ENCODE results near the gene TCP11L2. TPM values are rescaled to one million over a fixed set of nuclear protein-coding genes. Genes with fewer than 3 reads are reported as not detected.

TCP11L2 gene
- total RNA-seq = 10 to 100 TPM; 23.9 to 30.1 TPM

DNA sequence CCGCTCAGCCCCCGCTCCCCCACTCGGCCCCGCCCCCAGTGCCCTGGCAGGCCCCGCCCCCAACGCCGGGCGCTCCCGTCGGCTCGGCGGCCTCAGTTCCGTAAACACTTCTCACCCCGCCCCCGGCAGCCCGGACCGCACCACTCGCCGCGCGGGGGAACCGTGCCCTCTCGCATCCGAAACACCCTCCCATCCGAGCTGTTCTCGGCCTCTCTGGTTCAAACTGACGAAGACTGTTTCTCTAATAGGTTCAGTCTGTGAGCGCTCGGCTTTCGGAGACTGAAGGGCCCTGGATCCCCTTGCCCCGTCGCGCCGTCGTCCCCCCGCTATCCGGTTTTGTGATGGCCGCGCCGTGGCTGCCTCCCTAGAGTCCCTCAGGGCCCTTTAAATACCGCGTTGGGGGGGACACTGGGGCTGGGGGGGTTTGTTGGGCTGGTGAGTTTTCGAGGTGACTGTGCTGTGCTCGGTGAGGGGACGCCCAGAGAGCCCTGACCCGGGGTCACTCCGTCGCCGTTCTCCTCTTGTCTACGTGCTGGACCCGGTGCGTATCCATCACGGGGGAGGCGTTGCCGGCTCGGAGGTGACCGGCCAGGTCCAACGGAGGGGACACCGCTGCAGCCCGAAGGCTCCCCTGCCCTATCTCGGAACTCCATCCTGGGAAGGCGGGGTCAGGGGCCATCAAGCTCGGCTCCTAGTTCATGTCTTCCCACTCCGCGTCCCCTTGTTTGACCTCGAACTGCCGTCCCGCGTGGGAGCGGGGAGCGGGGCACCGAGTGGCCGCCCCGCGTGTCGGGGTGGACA lies at the start of gene TCP11L2:
TCP11L2 (plus strand) TSS at position 333 of the 801 bp plus-strand sequence. CDS start 8,343 bp downstream, outside the sequence.
- H3K9me3 Mint-ChIP-seq = no peaks in the 10 kb centered on the region
- H3K27me3 Mint-ChIP-seq (ENCODE audit: low read depth) = no peaks in the 10 kb centered on the region
- peak within 1 kb of the TSS; percentile 100 for H3K27ac Mint-ChIP-seq
- DNase-seq (peak; percentile 90 to 91), ATAC-seq (replicated peaks in 1 of 2) (peak; percentile 74 to 79)
- peak within 1 kb of the TSS; percentile 92 to 96 for H3K4me3 Mint-ChIP-seq
- no peaks in the 10 kb centered on the region for H3K36me3 Mint-ChIP-seq (ENCODE audit: insufficient read depth in 2 of 2)
- peaks cover 63% of the 10 kb centered on the region for H3K4me1 Mint-ChIP-seq (ENCODE audit: low read depth)

DNA sequence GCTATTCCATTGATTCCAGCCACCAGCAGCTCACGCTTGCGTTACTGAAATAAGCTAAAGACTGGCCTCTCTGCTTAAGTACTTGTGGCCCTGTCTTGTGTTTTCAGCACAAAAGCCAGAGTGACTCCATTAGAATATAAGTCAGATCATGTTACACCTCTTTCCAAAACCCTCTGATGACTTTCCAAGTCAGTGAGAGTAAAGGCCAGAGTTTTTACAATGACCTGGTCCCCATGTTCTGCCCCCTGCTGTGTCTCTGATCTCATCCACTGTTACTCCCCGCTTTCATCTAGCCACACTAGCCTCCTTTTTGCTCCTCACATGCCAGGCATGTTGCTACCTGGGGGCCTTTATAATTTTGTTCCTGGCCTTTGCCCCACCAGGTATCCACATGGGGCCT lies 47.8 kb upstream of the TCP11L2 start:
- H3K36me3 Mint-ChIP-seq (ENCODE audit: insufficient read depth in 2 of 2) = no peaks in the 10 kb centered on the region
- no peak overlapping the region for H3K4me3 Mint-ChIP-seq
- no peaks in the 10 kb centered on the region for H3K27me3 Mint-ChIP-seq (ENCODE audit: low read depth)
- H3K4me1 Mint-ChIP-seq (ENCODE audit: low read depth) = peaks cover 3% of the 10 kb centered on the region
- DNase-seq (no peak), ATAC-seq (replicated peaks in 1 of 2) (no peak)
- H3K9me3 Mint-ChIP-seq = no peaks in the 10 kb centered on the region
- no peak overlapping the region for H3K27ac Mint-ChIP-seq

- Mint-ChIP-seq H3K27me3 (ENCODE audit: low read depth) (no peaks in the 10 kb centered on the region), H3K4me1 (ENCODE audit: low read depth) (no peaks in the 10 kb centered on the region), H3K36me3 (ENCODE audit: insufficient read depth in 2 of 2) (no peaks in the 10 kb centered on the region), H3K4me3 (no peak overlapping the region), H3K9me3 (no peaks in the 10 kb centered on the region), H3K27ac (no peak overlapping the region)
- ATAC-seq (replicated peaks in 1 of 2) = no peak
- DNase-seq = no peak
Measured at GRCh38 chr12:106255493-106255892, 47.0 kb upstream of the TCP11L2 start.

GRCh38 chr12:106255952-106256351 lies 46.6 kb upstream of the TCP11L2 start:
- no peak overlapping the region for H3K27ac Mint-ChIP-seq
- DNase-seq (no peak), ATAC-seq (replicated peaks in 1 of 2) (no peak)
- no peaks in the 10 kb centered on the region for H3K36me3 Mint-ChIP-seq (ENCODE audit: insufficient read depth in 2 of 2)
- no peaks in the 10 kb centered on the region for H3K9me3 Mint-ChIP-seq
- H3K27me3 Mint-ChIP-seq (ENCODE audit: low read depth) = no peaks in the 10 kb centered on the region
- no peaks in the 10 kb centered on the region for H3K4me1 Mint-ChIP-seq (ENCODE audit: low read depth)
- H3K4me3 Mint-ChIP-seq = no peak overlapping the region

DNA sequence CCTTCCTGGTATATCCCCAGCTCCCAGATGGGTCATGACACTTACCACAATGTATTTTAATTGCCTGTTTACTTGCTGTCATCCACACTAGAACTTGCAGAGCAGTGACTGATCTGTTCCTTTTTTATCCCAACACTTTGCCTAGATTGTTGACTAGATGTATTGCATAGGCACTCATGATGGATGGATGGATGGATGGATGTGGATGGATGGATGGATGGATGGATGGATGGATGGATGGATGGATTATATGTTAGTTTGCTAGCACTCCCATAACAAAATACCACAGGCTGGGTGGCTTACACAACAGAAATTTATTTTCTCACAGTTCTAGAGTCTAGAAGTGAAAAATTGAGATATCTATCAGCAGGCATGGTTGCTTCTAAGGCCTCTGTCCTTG lies 46.0 kb upstream of the TCP11L2 start:
- Mint-ChIP-seq H3K9me3 (no peaks in the 10 kb centered on the region), H3K27ac (no peak overlapping the region), H3K36me3 (ENCODE audit: insufficient read depth in 2 of 2) (no peaks in the 10 kb centered on the region), H3K27me3 (ENCODE audit: low read depth) (no peaks in the 10 kb centered on the region), H3K4me1 (ENCODE audit: low read depth) (no peaks in the 10 kb centered on the region), H3K4me3 (no peak overlapping the region)
- no peak for DNase-seq
- ATAC-seq (replicated peaks in 1 of 2) = no peak

DNA sequence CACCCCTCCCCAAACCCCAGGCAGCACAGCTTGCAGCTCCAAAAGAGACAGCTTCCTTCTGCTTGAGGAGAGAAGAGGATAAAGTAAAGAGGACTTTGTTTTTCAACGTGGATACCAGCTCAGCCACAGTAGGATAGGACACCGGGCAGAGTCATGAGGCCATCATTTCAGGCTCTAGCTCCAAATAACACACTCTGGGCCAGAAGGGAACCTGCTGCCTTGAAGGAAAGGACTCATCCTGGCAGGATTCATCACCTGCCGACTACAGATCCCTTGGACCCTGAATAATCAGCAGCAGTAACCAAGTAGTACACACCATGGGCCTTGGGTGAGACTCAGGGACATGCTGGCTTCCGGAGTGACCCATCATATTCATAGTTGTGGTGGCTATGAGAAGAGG lies 44.3 kb upstream of the TCP11L2 start:
- no peaks in the 10 kb centered on the region for H3K36me3 Mint-ChIP-seq (ENCODE audit: insufficient read depth in 2 of 2)
- H3K4me3 Mint-ChIP-seq = no peak overlapping the region
- no peak overlapping the region for H3K27ac Mint-ChIP-seq
- no peaks in the 10 kb centered on the region for H3K9me3 Mint-ChIP-seq
- no peaks in the 10 kb centered on the region for H3K4me1 Mint-ChIP-seq (ENCODE audit: low read depth)
- no peak for ATAC-seq (replicated peaks in 1 of 2)
- no peaks in the 10 kb centered on the region for H3K27me3 Mint-ChIP-seq (ENCODE audit: low read depth)
- DNase-seq = no peak

- no peak for ATAC-seq (replicated peaks in 1 of 2)
Measured at GRCh38 chr12:106258935-106259334, 43.6 kb upstream of the TCP11L2 start.

GRCh38 chr12:106265116-106265515 lies 37.4 kb upstream of the TCP11L2 start:
- Mint-ChIP-seq H3K27me3 (ENCODE audit: low read depth) (no peaks in the 10 kb centered on the region), H3K9me3 (no peaks in the 10 kb centered on the region), H3K27ac (no peak overlapping the region), H3K4me3 (no peak overlapping the region), H3K4me1 (ENCODE audit: low read depth) (peaks cover 12% of the 10 kb centered on the region), H3K36me3 (ENCODE audit: insufficient read depth in 2 of 2) (no peaks in the 10 kb centered on the region)
- DNase-seq (no peak), ATAC-seq (replicated peaks in 1 of 2) (no peak)

More at GRCh38 chr12:106258935-106259334, 43.6 kb upstream of the TCP11L2 start:
- Mint-ChIP-seq H3K4me1 (ENCODE audit: low read depth) (no peaks in the 10 kb centered on the region), H3K4me3 (no peak overlapping the region), H3K27me3 (ENCODE audit: low read depth) (no peaks in the 10 kb centered on the region), H3K9me3 (no peaks in the 10 kb centered on the region), H3K36me3 (ENCODE audit: insufficient read depth in 2 of 2) (no peaks in the 10 kb centered on the region), H3K27ac (no peak overlapping the region)
- DNase-seq = no peak

GRCh38 chr12:106267535-106267934 lies 35.0 kb upstream of the TCP11L2 start:
- no peak for ATAC-seq (replicated peaks in 1 of 2)
- Mint-ChIP-seq H3K27ac (no peak overlapping the region), H3K36me3 (ENCODE audit: insufficient read depth in 2 of 2) (no peaks in the 10 kb centered on the region), H3K4me1 (ENCODE audit: low read depth) (peaks cover 12% of the 10 kb centered on the region), H3K4me3 (no peak overlapping the region), H3K9me3 (no peaks in the 10 kb centered on the region), H3K27me3 (ENCODE audit: low read depth) (peaks cover 6% of the 10 kb centered on the region)
- DNase-seq = no peak

DNA sequence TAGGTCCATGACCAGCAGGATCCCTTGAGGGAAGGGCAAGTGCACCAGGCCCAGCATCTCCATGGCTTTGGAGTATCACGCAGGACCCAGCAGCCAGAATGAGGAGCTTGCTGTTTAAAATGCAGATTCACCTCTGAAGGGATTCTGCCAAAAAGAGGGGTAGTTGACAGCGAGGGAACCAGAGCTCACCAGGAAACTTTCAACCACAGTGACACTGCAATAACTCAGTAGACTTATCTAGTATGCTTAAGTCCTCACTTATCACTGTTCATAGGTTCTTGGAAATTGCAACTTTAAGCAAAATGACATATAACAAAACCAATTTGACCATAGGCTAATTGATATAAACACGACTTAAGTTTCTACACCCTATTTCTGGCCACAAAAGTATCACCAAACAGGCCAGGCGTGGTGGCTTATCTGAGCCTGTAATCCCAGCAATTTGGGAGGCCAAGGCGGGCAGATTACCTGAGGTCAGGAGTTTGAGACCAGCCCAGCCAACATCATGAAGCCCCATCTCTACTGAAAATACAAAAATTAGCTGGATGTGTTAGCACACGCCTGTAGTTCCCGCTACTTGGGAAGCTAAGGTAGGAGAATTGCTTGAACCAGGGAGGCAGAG lies 33.3 kb upstream of the TCP11L2 start:
- no peak for ATAC-seq (replicated peaks in 1 of 2)
- H3K27me3 Mint-ChIP-seq (ENCODE audit: low read depth) = peaks cover 6% of the 10 kb centered on the region
- no peak overlapping the region for H3K27ac Mint-ChIP-seq

GRCh38 chr12:106271575-106272505 lies 30.7 kb upstream of the TCP11L2 start:
- no peak for DNase-seq
- no peak for ATAC-seq (replicated peaks in 1 of 2)
- Mint-ChIP-seq H3K36me3 (ENCODE audit: insufficient read depth in 2 of 2) (no peaks in the 10 kb centered on the region), H3K4me1 (ENCODE audit: low read depth) (peaks cover 12% of the 10 kb centered on the region), H3K9me3 (no peaks in the 10 kb centered on the region), H3K4me3 (no peak overlapping the region), H3K27me3 (ENCODE audit: low read depth) (peaks cover 6% of the 10 kb centered on the region), H3K27ac (no peak overlapping the region)

More for the DNA sequence above, 33.3 kb upstream of the TCP11L2 start:
- H3K4me3 Mint-ChIP-seq = no peak overlapping the region
- peaks cover 12% of the 10 kb centered on the region for H3K4me1 Mint-ChIP-seq (ENCODE audit: low read depth)
- no peaks in the 10 kb centered on the region for H3K9me3 Mint-ChIP-seq
- DNase-seq = no peak
- H3K36me3 Mint-ChIP-seq (ENCODE audit: insufficient read depth in 2 of 2) = no peaks in the 10 kb centered on the region

DNA sequence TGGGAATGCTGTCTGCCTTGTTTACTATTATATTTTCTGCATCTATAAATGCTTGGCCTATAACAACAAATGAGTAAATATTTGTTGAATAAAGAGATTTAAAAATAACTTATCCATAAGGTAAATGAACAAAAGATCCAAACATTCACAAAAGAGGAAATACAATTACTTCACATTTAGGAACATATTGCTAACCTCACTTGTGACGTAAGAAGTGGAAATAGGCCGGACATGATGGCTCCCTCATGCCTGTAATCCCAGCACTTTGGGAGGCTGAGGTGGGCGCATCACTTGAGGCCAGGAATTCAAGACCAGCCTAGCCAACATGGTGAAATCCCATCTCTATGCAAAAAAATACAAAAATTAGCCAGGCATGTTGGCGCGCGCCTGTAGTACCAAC lies 29.0 kb upstream of the TCP11L2 start:
- H3K9me3 Mint-ChIP-seq = no peaks in the 10 kb centered on the region
- ATAC-seq (replicated peaks in 1 of 2) (no peak), DNase-seq (no peak)
- no peak overlapping the region for H3K4me3 Mint-ChIP-seq
- H3K27ac Mint-ChIP-seq = no peak overlapping the region
- H3K36me3 Mint-ChIP-seq (ENCODE audit: insufficient read depth in 2 of 2) = no peaks in the 10 kb centered on the region
- H3K4me1 Mint-ChIP-seq (ENCODE audit: low read depth) = peaks cover 12% of the 10 kb centered on the region
- H3K27me3 Mint-ChIP-seq (ENCODE audit: low read depth) = peaks cover 6% of the 10 kb centered on the region

GRCh38 chr12:106274012-106274411 lies 28.5 kb upstream of the TCP11L2 start:
- Mint-ChIP-seq H3K27ac (no peak overlapping the region), H3K27me3 (ENCODE audit: low read depth) (peaks cover 6% of the 10 kb centered on the region), H3K4me3 (no peak overlapping the region), H3K9me3 (no peaks in the 10 kb centered on the region), H3K4me1 (ENCODE audit: low read depth) (peaks cover 9% of the 10 kb centered on the region), H3K36me3 (ENCODE audit: insufficient read depth in 2 of 2) (no peaks in the 10 kb centered on the region)
- ATAC-seq (replicated peaks in 1 of 2) = no peak
- no peak for DNase-seq
